DND-41 (cell line): ENCODE data around the gene SCMH1.

Experiments used
- ATAC-seq: fragments of 200-7000 bp; cut with Tn5 transposase; 3 replicates; pipeline ENCODE4 v1.9.1; 2021; ENCODE audit warnings: low read depth; ENCODE audit not compliant: insufficient read depth
- DNase-seq: peaks from one replicate; pipeline ENCODE4 v3.0.0-alpha.2; 2020
- H2AFZ ChIP-seq: 2 replicates; pipeline ENCODE4 v1.6.0; 2012; ENCODE audit warnings: low read depth, low read length
- H3K27ac ChIP-seq: 2 replicates; pipeline ENCODE4 v1.5.1; 2012; ENCODE audit warnings: low read length, inconsistent platforms
- H3K27me3 ChIP-seq: fragments of 200-600 bp; sonication (generic); 2 replicates; pipeline ENCODE4 v1.6.0; 2012; ENCODE audit warnings: low read length, mild to moderate bottlenecking, inconsistent platforms; ENCODE audit not compliant: insufficient read depth, poor library complexity
- H3K36me3 ChIP-seq: 2 replicates; pipeline ENCODE4 v1.5.1; 2012; ENCODE audit warnings: low read length, inconsistent platforms; ENCODE audit not compliant: insufficient read depth
- H3K4me1 ChIP-seq: 2 replicates; pipeline ENCODE4 v1.5.1; 2012; ENCODE audit warnings: mild to moderate bottlenecking, low read length; ENCODE audit not compliant: insufficient read depth
- H3K4me2 ChIP-seq: 2 replicates; pipeline ENCODE4 v1.6.0; 2012; ENCODE audit warnings: mild to moderate bottlenecking, moderate library complexity, low read length, inconsistent platforms; ENCODE audit not compliant: insufficient read depth
- H3K4me3 ChIP-seq, 2 experiments: fragments of 200-600 bp in 1 of 2; shearing (Covaris generic) in 1 of 2; 2 replicates each; pipeline ENCODE4 v1.5.1; 2012 to 2016; ENCODE audit warnings: inconsistent platforms in 2 of 2, low read length in 2 of 2, mild to moderate bottlenecking in 2 of 2, low read depth in 1 of 2, moderate library complexity in 1 of 2
- H3K79me2 ChIP-seq: 2 replicates; pipeline ENCODE4 v1.6.0; 2012; ENCODE audit warnings: low read length, inconsistent platforms; ENCODE audit not compliant: insufficient read depth
- H3K9ac ChIP-seq: 2 replicates; pipeline ENCODE4 v1.6.0; 2012; ENCODE audit warnings: low read depth, mild to moderate bottlenecking, inconsistent platforms, low read length, moderate library complexity
- H3K9me3 ChIP-seq: 2 replicates; pipeline ENCODE4 v1.5.1; 2012; ENCODE audit warnings: low read length, moderate library complexity, mild to moderate bottlenecking, inconsistent platforms; ENCODE audit not compliant: insufficient read depth, severe bottlenecking
- H4K20me1 ChIP-seq: 2 replicates; pipeline ENCODE4 v1.6.0; 2012; ENCODE audit warnings: low read length; ENCODE audit not compliant: insufficient read depth
- CTCF ChIP-seq: IDR thresholded peaks from 2 replicates; pipeline ENCODE4 v1.5.1; 2012; ENCODE audit warnings: borderline replicate concordance, low read length, moderate library complexity, mild to moderate bottlenecking; ENCODE audit not compliant: poor library complexity, severe bottlenecking; ENCODE audit errors: extremely low read depth
- EZH2 ChIP-seq: IDR thresholded peaks from 3 replicates; pipeline ENCODE4 v1.6.1; 2012; ENCODE audit warnings: borderline replicate concordance, low read depth, mild to moderate bottlenecking, moderate library complexity, low read length, inconsistent platforms; ENCODE audit not compliant: severe bottlenecking

The SCMH1 gene

GRCh38 chr1:41282679-41283317 lies 40.7 kb upstream of the SCMH1 start:
- H3K4me3 ChIP-seq: no peak overlapping the region
- H3K9ac ChIP-seq: no peak overlapping the region
- H3K79me2 ChIP-seq: no peaks in the 10 kb centered on the region
- H3K27me3 ChIP-seq: peaks cover 35% of the 10 kb centered on the region
- no peak overlapping the region for H3K27ac ChIP-seq
- DNase-seq (peak; percentile 59), ATAC-seq (peak; percentile 88)
- H3K4me1 ChIP-seq: no peaks in the 10 kb centered on the region
- H3K4me2 ChIP-seq: no peak overlapping the region
- H4K20me1 ChIP-seq: no peaks in the 10 kb centered on the region; the same call in 1 of the 2 replicates
- H2AFZ ChIP-seq: no peak overlapping the region
- no peaks in the 10 kb centered on the region for H3K36me3 ChIP-seq
- H3K9me3 ChIP-seq: no peaks in the 10 kb centered on the region
- TF ChIP-seq EZH2 (no peak), CTCF (peak; percentile 89)

- Histone ChIP-seq H3K4me2 (no peak overlapping the region), H3K36me3 (no peaks in the 10 kb centered on the region), H3K9ac (no peak overlapping the region), H3K79me2 (no peaks in the 10 kb centered on the region), H2AFZ (no peak overlapping the region), H3K27ac (no peak overlapping the region), H3K27me3 (peaks cover 32% of the 10 kb centered on the region), H3K4me3 (no peak overlapping the region), H3K9me3 (no peaks in the 10 kb centered on the region), H4K20me1 (no peaks in the 10 kb centered on the region; the same call in 1 of the 2 replicates), H3K4me1 (no peaks in the 10 kb centered on the region)
- DNase-seq: no peak
- no peak for ATAC-seq
- TF ChIP-seq EZH2 (no peak), CTCF (no peak)
Observed at GRCh38 chr1:41281334-41281733, 39.2 kb upstream of the SCMH1 start.

GRCh38 chr1:41280202-41281032 lies 38.3 kb upstream of the SCMH1 start:
- H3K4me2 ChIP-seq: no peak overlapping the region
- H2AFZ ChIP-seq: no peak overlapping the region
- no peaks in the 10 kb centered on the region for H3K9me3 ChIP-seq
- H3K4me1 ChIP-seq: no peaks in the 10 kb centered on the region
- TF ChIP-seq CTCF (no peak), EZH2 (no peak)
- H3K27ac ChIP-seq: no peak overlapping the region
- ATAC-seq (no peak), DNase-seq (no peak)
- H3K36me3 ChIP-seq: no peaks in the 10 kb centered on the region
- no peak overlapping the region for H3K4me3 ChIP-seq
- H4K20me1 ChIP-seq: no peaks in the 10 kb centered on the region; the same call in 1 of the 2 replicates
- no peaks in the 10 kb centered on the region for H3K79me2 ChIP-seq
- peaks cover 25% of the 10 kb centered on the region for H3K27me3 ChIP-seq
- no peak overlapping the region for H3K9ac ChIP-seq
